GM12878 (cell line): ENCODE results near the gene AP1AR. TPM values are rescaled to one million over a fixed set of nuclear protein-coding genes. Genes with fewer than 3 reads are reported as not detected.
A peak's percentile ranks its signal among the peaks of the same experiment; 100 is the strongest.

Experiments used
- ASH2L ChIP-seq: fragments of 300-600, 200-600 bp; sonication (generic); IDR thresholded peaks from 2 replicates; pipeline ENCODE4 v1.6.1; 2017; ENCODE audit warnings: low read depth, mild to moderate bottlenecking, borderline replicate concordance
- EGR1 ChIP-seq, 2 experiments: IDR thresholded peaks; 1 replicate in 1 of 2; 2 replicates in 1 of 2; pipeline ENCODE4 v1.6.1; 2011 to 2012; ENCODE audit warnings: low read depth in 2 of 2, low read length in 2 of 2, borderline replicate concordance in 1 of 2, mild to moderate bottlenecking in 1 of 2, moderate library complexity in 1 of 2
- ESRRA ChIP-seq: IDR thresholded peaks from 2 replicates; pipeline ENCODE4 v1.6.1; 2012; ENCODE audit warnings: mild to moderate bottlenecking, low read length, improper control_type of control experiment
- MEF2B ChIP-seq: fragments of 450-650 bp; IDR thresholded peaks from 2 replicates; pipeline ENCODE4 v1.6.1; 2018; ENCODE audit warnings: mild to moderate bottlenecking, moderate library complexity; ENCODE audit not compliant: partially characterized antibody, poor library complexity, severe bottlenecking
- MYB ChIP-seq: fragments of 150-350 bp; IDR thresholded peaks from 2 replicates; pipeline ENCODE4 v1.6.1; 2014; ENCODE audit warnings: mild to moderate bottlenecking, low read depth, low read length, borderline replicate concordance
- NRF1 ChIP-seq: conservative IDR thresholded peaks from 2 replicates; pipeline ENCODE4 v1.6.1; 2011; ENCODE audit warnings: mild to moderate bottlenecking, low read depth, low read length, improper control_type of control experiment
- PAX8 ChIP-seq: fragments of 450-650 bp; IDR thresholded peaks from 2 replicates; pipeline ENCODE4 v1.6.1; 2017; ENCODE audit warnings: mild to moderate bottlenecking, moderate library complexity
- RAD51 ChIP-seq: fragments of 450-650 bp; IDR thresholded peaks from 2 replicates; pipeline ENCODE4 v1.6.1; 2016; ENCODE audit warnings: moderate library complexity, mild to moderate bottlenecking, inconsistent platforms
- RBBP5 ChIP-seq: fragments of 200-600 bp; sonication (generic); conservative IDR thresholded peaks from 2 replicates; pipeline ENCODE4 v1.6.1; 2016
- RCOR1 ChIP-seq: conservative IDR thresholded peaks from 2 replicates; pipeline ENCODE4 v1.6.1; 2012; ENCODE audit warnings: low read depth, low read length, improper control_type of control experiment
- SIN3A ChIP-seq: IDR thresholded peaks from 2 replicates; pipeline ENCODE4 v1.6.1; 2012; ENCODE audit warnings: low read depth, low read length, improper control_type of control experiment
- SMAD1 ChIP-seq: fragments of 450-650 bp; IDR thresholded peaks from 2 replicates; pipeline ENCODE4 v1.6.1; 2018; ENCODE audit warnings: mild to moderate bottlenecking, low read depth; ENCODE audit not compliant: partially characterized antibody
- SPI1 ChIP-seq: IDR thresholded peaks from 2 replicates; pipeline ENCODE4 v1.6.1; 2011; ENCODE audit warnings: low read depth, mild to moderate bottlenecking, low read length, moderate library complexity, borderline replicate concordance; ENCODE audit not compliant: insufficient read depth
- SUZ12 ChIP-seq: fragments of 200-600 bp; sonication (generic); IDR thresholded peaks from one replicate; pipeline ENCODE4 v1.6.1; 2018; ENCODE audit warnings: antibody characterized with exemption, mild to moderate bottlenecking; ENCODE audit not compliant: unreplicated experiment
- TCF12 ChIP-seq: IDR thresholded peaks from 2 replicates; pipeline ENCODE4 v1.6.1; 2011; ENCODE audit warnings: low read depth, mild to moderate bottlenecking, low read length
- ZNF24 ChIP-seq: fragments of 450-650 bp; IDR thresholded peaks from 2 replicates; pipeline ENCODE4 v1.6.1; 2017; ENCODE audit warnings: antibody characterized with exemption, mild to moderate bottlenecking
- polyA plus RNA-seq, 11 experiments: library from polyadenylated mRNA; depleted of rRNA in 4 of 11; unstranded in 6 of 11; stranded (reverse) in 5 of 11; fragments of >200 nt; fragmentation: Nextera tagmentation in 4 of 11; fragmentation: Illumina TruSeq in 1 of 11; extraction: Ambion mirVana in 4 of 11; extraction: Trizol in 1 of 11; gene quantifications; 1 replicate in 1 of 11; 2 replicates in 10 of 11; pipeline versions ENCODE4 v1.2.1 to v1.2.3, GENCODE V29; 2011 to 2016; ENCODE audit warnings: inconsistent platforms in 2 of 11, missing spikeins in 2 of 11, low read depth in 1 of 11
- total RNA-seq, 4 experiments: library from RNA; depleted of rRNA in 3 of 4; stranded (reverse); fragments of >200 nt in 3 of 4; fragmentation: Illumina TruSeq in 1 of 4; extraction: Trizol in 1 of 4; gene quantifications; 2 replicates each; pipeline versions ENCODE4 v1.2.1 to v1.2.3, GENCODE V29; 2013 to 2021
- TF ChIP-seq, protein P1 (sequence below): fragments of 450-650 bp; formaldehyde crosslinking; IDR thresholded peaks from 2 replicates; pipeline ENCODE4 v1.5.0; 2022; ENCODE audit warnings: mild to moderate bottlenecking, missing genetic modification characterization
- TF ChIP-seq, protein P2 (sequence below): IDR thresholded peaks from 2 replicates; pipeline ENCODE4 v1.6.1; 2011; ENCODE audit warnings: low read depth, low read length, improper control_type of control experiment, borderline replicate concordance
- TF ChIP-seq, protein P3 (sequence below): IDR thresholded peaks from 2 replicates; pipeline ENCODE4 v1.6.1; 2012; ENCODE audit warnings: mild to moderate bottlenecking, low read depth, low read length
- TF ChIP-seq, protein P4 (sequence below): IDR thresholded peaks from 2 replicates; pipeline ENCODE4 v1.6.1; 2011; ENCODE audit warnings: borderline replicate concordance, low read depth, mild to moderate bottlenecking, moderate library complexity, mixed read lengths, low read length; ENCODE audit not compliant: insufficient read depth; ENCODE audit errors: extremely low read length

The AP1AR gene
- total and polyA plus RNA-seq, 10 of the 15 experiments (the other 5 are each of a cell fraction or from before 2014, with no cell fraction given) = 5.6 to 29.1 (median 16.3) TPM

DNA sequence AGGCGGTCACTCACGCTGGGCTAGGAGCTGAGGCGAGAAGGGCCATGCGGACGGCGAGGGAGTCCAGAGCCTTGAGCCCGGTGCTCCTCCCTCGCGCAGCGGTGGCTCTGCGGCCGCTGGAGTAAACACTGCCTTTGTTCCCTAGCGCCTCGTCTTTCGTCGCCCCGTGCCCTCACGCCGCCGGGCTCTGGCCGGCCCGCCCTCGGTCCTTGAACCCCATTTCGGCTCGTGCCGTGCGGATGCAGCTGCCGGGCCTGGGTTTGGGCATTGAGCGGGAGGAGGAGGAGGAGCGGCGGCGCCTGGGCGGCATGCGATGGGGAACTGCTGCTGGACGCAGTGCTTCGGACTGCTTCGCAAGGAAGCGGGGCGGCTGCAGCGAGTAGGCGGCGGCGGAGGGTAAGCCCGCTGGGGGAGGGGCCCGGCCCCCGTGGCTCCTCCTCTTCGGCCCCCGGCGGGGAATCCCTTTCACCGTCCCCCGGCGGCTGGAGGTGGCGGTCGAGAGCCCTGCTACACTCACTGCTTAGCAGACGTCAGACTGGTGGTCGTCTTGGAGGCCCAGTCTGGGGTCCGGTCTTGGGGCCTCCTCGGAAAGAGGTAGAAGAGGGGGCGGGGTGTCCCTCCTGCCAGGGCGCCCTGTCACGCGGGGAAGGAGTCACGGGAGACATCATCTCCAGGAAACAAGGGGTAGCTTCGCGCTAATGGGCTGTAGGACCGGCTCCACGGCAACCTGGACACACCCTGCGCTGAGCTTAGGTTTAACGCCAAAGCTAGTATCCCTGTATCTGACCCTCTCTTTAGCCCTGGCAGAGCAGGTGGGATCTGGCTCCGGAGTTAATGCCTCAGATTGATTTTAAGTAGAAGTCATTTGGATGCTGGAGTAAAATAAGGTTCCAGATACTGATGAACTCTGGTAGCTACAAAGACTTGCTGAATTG is at the start of gene AP1AR (continued):
- TF ChIP-seq, protein P1, sequence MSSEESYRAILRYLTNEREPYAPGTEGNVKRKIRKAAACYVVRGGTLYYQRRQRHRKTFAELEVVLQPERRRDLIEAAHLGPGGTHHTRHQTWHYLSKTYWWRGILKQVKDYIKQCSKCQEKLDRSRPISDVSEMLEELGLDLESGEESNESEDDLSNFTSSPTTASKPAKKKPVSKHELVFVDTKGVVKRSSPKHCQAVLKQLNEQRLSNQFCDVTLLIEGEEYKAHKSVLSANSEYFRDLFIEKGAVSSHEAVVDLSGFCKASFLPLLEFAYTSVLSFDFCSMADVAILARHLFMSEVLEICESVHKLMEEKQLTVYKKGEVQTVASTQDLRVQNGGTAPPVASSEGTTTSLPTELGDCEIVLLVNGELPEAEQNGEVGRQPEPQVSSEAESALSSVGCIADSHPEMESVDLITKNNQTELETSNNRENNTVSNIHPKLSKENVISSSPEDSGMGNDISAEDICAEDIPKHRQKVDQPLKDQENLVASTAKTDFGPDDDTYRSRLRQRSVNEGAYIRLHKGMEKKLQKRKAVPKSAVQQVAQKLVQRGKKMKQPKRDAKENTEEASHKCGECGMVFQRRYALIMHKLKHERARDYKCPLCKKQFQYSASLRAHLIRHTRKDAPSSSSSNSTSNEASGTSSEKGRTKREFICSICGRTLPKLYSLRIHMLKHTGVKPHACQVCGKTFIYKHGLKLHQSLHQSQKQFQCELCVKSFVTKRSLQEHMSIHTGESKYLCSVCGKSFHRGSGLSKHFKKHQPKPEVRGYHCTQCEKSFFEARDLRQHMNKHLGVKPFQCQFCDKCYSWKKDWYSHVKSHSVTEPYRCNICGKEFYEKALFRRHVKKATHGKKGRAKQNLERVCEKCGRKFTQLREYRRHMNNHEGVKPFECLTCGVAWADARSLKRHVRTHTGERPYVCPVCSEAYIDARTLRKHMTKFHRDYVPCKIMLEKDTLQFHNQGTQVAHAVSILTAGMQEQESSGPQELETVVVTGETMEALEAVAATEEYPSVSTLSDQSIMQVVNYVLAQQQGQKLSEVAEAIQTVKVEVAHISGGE = no peak; the same call in 1 of the 2 replicates
- peak in 1 of 2 experiments; percentile 80; a peak in 1 of 3 replicates for TF ChIP-seq EGR1 (IDR thresholded peaks at IDR 0.05; ENCODE audit: borderline replicate concordance in 1 of 2, low read depth in 2 of 2, low read length in 2 of 2)
- peak; percentile 13 for TF ChIP-seq MEF2B
- peak; percentile 10; the same call in 1 of the 2 replicates for TF ChIP-seq TCF12
- TF ChIP-seq SMAD1 = no peak
- TF ChIP-seq ASH2L = no peak; the same call in 1 of the 2 replicates
- TF ChIP-seq MYB = peak; percentile 41; the same call in 1 of the 2 replicates
- TF ChIP-seq, protein P2, sequence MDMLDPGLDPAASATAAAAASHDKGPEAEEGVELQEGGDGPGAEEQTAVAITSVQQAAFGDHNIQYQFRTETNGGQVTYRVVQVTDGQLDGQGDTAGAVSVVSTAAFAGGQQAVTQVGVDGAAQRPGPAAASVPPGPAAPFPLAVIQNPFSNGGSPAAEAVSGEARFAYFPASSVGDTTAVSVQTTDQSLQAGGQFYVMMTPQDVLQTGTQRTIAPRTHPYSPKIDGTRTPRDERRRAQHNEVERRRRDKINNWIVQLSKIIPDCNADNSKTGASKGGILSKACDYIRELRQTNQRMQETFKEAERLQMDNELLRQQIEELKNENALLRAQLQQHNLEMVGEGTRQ = no peak; the same call in 1 of the 2 replicates
- TF ChIP-seq NRF1 = no peak
- 0 out of 2 replicates have a peak, but pooled peaks have one; percentile 73 for TF ChIP-seq SIN3A
- TF ChIP-seq RCOR1 = no peak
- TF ChIP-seq, protein P3, sequence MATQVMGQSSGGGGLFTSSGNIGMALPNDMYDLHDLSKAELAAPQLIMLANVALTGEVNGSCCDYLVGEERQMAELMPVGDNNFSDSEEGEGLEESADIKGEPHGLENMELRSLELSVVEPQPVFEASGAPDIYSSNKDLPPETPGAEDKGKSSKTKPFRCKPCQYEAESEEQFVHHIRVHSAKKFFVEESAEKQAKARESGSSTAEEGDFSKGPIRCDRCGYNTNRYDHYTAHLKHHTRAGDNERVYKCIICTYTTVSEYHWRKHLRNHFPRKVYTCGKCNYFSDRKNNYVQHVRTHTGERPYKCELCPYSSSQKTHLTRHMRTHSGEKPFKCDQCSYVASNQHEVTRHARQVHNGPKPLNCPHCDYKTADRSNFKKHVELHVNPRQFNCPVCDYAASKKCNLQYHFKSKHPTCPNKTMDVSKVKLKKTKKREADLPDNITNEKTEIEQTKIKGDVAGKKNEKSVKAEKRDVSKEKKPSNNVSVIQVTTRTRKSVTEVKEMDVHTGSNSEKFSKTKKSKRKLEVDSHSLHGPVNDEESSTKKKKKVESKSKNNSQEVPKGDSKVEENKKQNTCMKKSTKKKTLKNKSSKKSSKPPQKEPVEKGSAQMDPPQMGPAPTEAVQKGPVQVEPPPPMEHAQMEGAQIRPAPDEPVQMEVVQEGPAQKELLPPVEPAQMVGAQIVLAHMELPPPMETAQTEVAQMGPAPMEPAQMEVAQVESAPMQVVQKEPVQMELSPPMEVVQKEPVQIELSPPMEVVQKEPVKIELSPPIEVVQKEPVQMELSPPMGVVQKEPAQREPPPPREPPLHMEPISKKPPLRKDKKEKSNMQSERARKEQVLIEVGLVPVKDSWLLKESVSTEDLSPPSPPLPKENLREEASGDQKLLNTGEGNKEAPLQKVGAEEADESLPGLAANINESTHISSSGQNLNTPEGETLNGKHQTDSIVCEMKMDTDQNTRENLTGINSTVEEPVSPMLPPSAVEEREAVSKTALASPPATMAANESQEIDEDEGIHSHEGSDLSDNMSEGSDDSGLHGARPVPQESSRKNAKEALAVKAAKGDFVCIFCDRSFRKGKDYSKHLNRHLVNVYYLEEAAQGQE = no peak
- TF ChIP-seq PAX8 = no peak
- no peak for TF ChIP-seq ZNF24
- TF ChIP-seq, protein P4, sequence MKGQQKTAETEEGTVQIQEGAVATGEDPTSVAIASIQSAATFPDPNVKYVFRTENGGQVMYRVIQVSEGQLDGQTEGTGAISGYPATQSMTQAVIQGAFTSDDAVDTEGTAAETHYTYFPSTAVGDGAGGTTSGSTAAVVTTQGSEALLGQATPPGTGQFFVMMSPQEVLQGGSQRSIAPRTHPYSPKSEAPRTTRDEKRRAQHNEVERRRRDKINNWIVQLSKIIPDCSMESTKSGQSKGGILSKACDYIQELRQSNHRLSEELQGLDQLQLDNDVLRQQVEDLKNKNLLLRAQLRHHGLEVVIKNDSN = peak; percentile 49
- TF ChIP-seq SUZ12 = no peak
- no peak for TF ChIP-seq ESRRA
- TF ChIP-seq RAD51 = peak; percentile 91
- TF ChIP-seq RBBP5 = no peak
- peak; percentile 10; the same call in 1 of the 2 replicates for TF ChIP-seq SPI1
